HEK293 (cell line): ENCODE measurements around the gene PET100.

ENCODE experiments used
- CTCF ChIA-PET: fragments of 350-600 bp; formaldehyde crosslinking; extraction: SDS; loops from one replicate; lab custom pipeline; 2021; ENCODE audit warnings: antibody characterized with exemption; lab: Yijun Ruan, JAX
- POLR2A ChIA-PET: fragments of 300-600 bp; formaldehyde crosslinking; extraction: SDS; loops from one replicate; lab custom pipeline; 2020; ENCODE audit warnings: antibody characterized with exemption, inconsistent platforms; lab: Yijun Ruan, JAX
- H3K27ac ChIP-seq: fragments of 200-500 bp; sonication (Bioruptor generic); 2 replicates; pipeline ENCODE4 v1.5.1; 2014; ENCODE audit warnings: low read depth, low read length, control low read depth, inconsistent platforms; ENCODE audit errors: extremely low read depth
- H3K36me3 ChIP-seq, 2 experiments: fragments of 200-500 bp in 1 of 2; sonication (Bioruptor generic) in 1 of 2; 1 replicate in 1 of 2; 2 replicates in 1 of 2; pipeline ENCODE4 v1.5.1; 2014 to 2017; ENCODE audit warnings: inconsistent platforms in 2 of 2, low read length in 2 of 2; ENCODE audit not compliant: control insufficient read depth in 2 of 2, insufficient read depth in 1 of 2
- H3K4me1 ChIP-seq: fragments of 200-500 bp; sonication (Bioruptor generic); 2 replicates; pipeline ENCODE4 v1.5.1; 2014; ENCODE audit warnings: mild to moderate bottlenecking, low read length, inconsistent platforms; ENCODE audit not compliant: control insufficient read depth, insufficient read depth
- H3K4me3 ChIP-seq: 2 replicates; pipeline ENCODE4 v1.5.1; 2011; ENCODE audit warnings: low read depth, mild to moderate bottlenecking, control low read depth, low read length, moderate library complexity
- H3K9me3 ChIP-seq: fragments of 200-500 bp; sonication (Bioruptor generic); 2 replicates; pipeline ENCODE4 v1.5.1; 2014; ENCODE audit warnings: low read depth, low read length, inconsistent platforms; ENCODE audit not compliant: control insufficient read depth, insufficient read depth
- GLI2 ChIP-seq: fragments of 450-650 bp; formaldehyde crosslinking; IDR thresholded peaks from 2 replicates; pipeline ENCODE4; 2017; ENCODE audit warnings: missing biosample characterization, missing genetic modification characterization, low read depth, borderline replicate concordance
- GLIS1 ChIP-seq: fragments of 450-650 bp; formaldehyde crosslinking; IDR thresholded peaks from 2 replicates; pipeline ENCODE4 v1.5.1; 2016; ENCODE audit warnings: missing biosample characterization, missing genetic modification characterization
- GLIS2 ChIP-seq: fragments of 450-650 bp; formaldehyde crosslinking; IDR thresholded peaks from 2 replicates; pipeline ENCODE4 v1.5.1; 2016; ENCODE audit warnings: missing biosample characterization, missing genetic modification characterization
- HOXD13 ChIP-seq: sonication (generic); formaldehyde crosslinking; IDR thresholded peaks from 2 replicates; pipeline ENCODE4 v1.8.0; 2022; ENCODE audit warnings: missing genetic modification reagents, borderline replicate concordance
- KLF1 ChIP-seq: fragments of 450-650 bp; formaldehyde crosslinking; IDR thresholded peaks from 2 replicates; pipeline ENCODE4 v1.5.1; 2016; ENCODE audit warnings: missing biosample characterization, missing genetic modification characterization
- KLF8 ChIP-seq: fragments of 450-650 bp; formaldehyde crosslinking; IDR thresholded peaks from 2 replicates; pipeline ENCODE4 v1.5.1; 2016; ENCODE audit warnings: missing biosample characterization, missing genetic modification characterization
- SETDB1 ChIP-seq: IDR thresholded peaks from one replicate; pipeline ENCODE4 v1.6.1; 2017; ENCODE audit warnings: mild to moderate bottlenecking, low read length, moderate library complexity, mixed read lengths; ENCODE audit not compliant: insufficient read length
- SP2 ChIP-seq: fragments of 450-650 bp; formaldehyde crosslinking; IDR thresholded peaks from 2 replicates; pipeline ENCODE4 v1.5.1; 2016; ENCODE audit warnings: missing biosample characterization, missing genetic modification characterization
- WT1 ChIP-seq: fragments of 450-650 bp; formaldehyde crosslinking; IDR thresholded peaks from 2 replicates; pipeline ENCODE4 v1.5.1; 2016; ENCODE audit warnings: missing biosample characterization, missing genetic modification characterization
- ZBTB10 ChIP-seq: fragments of 450-650 bp; formaldehyde crosslinking; IDR thresholded peaks from 2 replicates; pipeline ENCODE4 v1.5.1; 2016; ENCODE audit warnings: missing biosample characterization, missing genetic modification characterization
- ZFHX2 ChIP-seq: fragments of 450-650 bp; formaldehyde crosslinking; conservative IDR thresholded peaks from 2 replicates; pipeline ENCODE4 v1.5.1; 2016; ENCODE audit warnings: missing biosample characterization, missing genetic modification characterization
- ZNF10 ChIP-seq: fragments of 450-650 bp; formaldehyde crosslinking; IDR thresholded peaks from 2 replicates; pipeline ENCODE4 v1.5.1; 2017; ENCODE audit warnings: missing biosample characterization, missing genetic modification characterization
- ZNF132 ChIP-seq: fragments of 450-650 bp; formaldehyde crosslinking; IDR thresholded peaks from 2 replicates; pipeline ENCODE4 v1.5.1; 2017; ENCODE audit warnings: missing biosample characterization, missing genetic modification characterization, borderline replicate concordance
- ZNF335 ChIP-seq: fragments of 450-650 bp; formaldehyde crosslinking; conservative IDR thresholded peaks from 2 replicates; pipeline ENCODE4 v1.5.1; 2016; ENCODE audit warnings: missing biosample characterization, missing genetic modification characterization
- ZNF341 ChIP-seq: fragments of 450-650 bp; formaldehyde crosslinking; IDR thresholded peaks from 2 replicates; pipeline ENCODE4; 2016; ENCODE audit warnings: low read depth, missing biosample characterization, missing genetic modification characterization
- ZNF416 ChIP-seq: fragments of 450-650 bp; formaldehyde crosslinking; IDR thresholded peaks from 2 replicates; pipeline ENCODE4 v1.5.1; 2016; ENCODE audit warnings: missing biosample characterization, missing genetic modification characterization
- ZNF585B ChIP-seq: fragments of 450-650 bp; formaldehyde crosslinking; IDR thresholded peaks from 2 replicates; pipeline ENCODE4 v1.5.1; 2016; ENCODE audit warnings: missing biosample characterization, missing genetic modification characterization
- TF ChIP-seq, protein P1 (sequence below): fragments of 450-650 bp; formaldehyde crosslinking; IDR thresholded peaks from 2 replicates; pipeline ENCODE4 v1.5.1; 2016; ENCODE audit warnings: missing biosample characterization, missing genetic modification characterization, low read depth

The PET100 gene

GRCh38 chr19:7618771-7619510 lies 10.7 kb upstream of the PET100 start (continued):
- TF ChIP-seq ZBTB10 (tag by site-specific recombination) (no peak), GLIS1 (tag by site-specific recombination) (no peak), KLF1 (peak; percentile 82), SETDB1 (no peak)

DNA sequence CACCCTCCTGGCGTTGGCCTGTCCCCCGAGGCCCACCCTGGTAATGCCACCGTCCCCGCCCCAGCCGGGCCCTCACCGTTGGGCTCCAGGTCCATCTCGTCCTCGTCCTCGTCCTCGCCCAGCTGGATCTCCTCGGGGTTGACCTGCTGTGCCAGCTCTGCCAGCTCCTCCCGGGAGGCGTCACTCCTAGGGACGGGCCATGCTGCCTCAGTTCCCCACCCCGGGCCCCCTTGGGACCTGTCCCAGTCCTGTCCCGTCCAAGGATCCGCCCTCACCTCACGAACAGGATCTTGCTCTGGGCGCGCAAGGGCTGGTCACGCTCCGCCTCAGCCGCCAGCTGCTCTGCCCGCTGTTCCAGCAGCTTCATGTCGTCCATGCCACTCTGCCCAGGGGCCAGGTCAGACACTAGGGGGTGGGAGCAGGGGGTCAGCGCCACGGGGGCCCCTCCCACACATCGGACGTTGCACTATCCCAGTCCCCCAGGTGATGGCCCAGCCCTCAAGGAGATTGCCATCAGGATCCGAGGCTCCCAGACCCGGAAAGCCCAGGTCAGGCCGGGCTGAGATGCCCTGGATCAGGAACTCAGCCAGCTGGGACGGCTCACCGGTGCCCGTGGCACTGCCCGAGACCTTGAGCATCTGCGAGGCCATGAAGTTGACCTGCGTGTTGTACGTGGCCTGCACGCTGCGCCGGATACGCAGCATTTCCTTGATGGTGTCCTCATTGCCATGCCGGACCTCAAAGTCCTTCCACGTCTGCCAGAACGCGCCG lies 9.7 kb upstream of the PET100 start:
- no peaks in the 10 kb centered on the region; the same call in 1 of the 2 replicates for H3K4me1 ChIP-seq
- ChIA-PET POLR2A (interaction anchor here (0.6 to 2.0 kb wide), 4 partner anchors 10 to 23 kb away, joined by 3 to 14 read pairs (median 4); partner anchors contain the start of genes PET100 and XAB2), CTCF (interaction anchor here (0.6 to 1.8 kb wide), 3 partner anchors 52 to 1931 kb away, joined by 3 to 6 read pairs (median 3); no protein-coding TSS in a partner anchor)
- H3K9me3 ChIP-seq = no peaks in the 10 kb centered on the region
- TF ChIP-seq GLIS2 (tag by site-specific recombination) (0 out of 2 replicates have a peak, but pooled peaks have one; percentile 23), KLF8 (tag by site-specific recombination) (peak; percentile 15; the same call in 1 of the 2 replicates), ZNF132 (tag by site-specific recombination) (no peak), ZNF341 (tag by site-specific recombination) (peak; percentile 83)
- H3K36me3 ChIP-seq = peaks cover 0 to 82% of the 10 kb centered on the region in 2 experiments; a peak in 2 of 3 replicates
- H3K4me3 ChIP-seq = no peak overlapping the region
- H3K27ac ChIP-seq = no peak overlapping the region

- Histone ChIP-seq H3K4me3 (no peak overlapping the region), H3K9me3 (no peaks in the 10 kb centered on the region), H3K27ac (no peak overlapping the region), H3K4me1 (no peaks in the 10 kb centered on the region; the same call in 1 of the 2 replicates), H3K36me3 (peaks cover 0 to 86% of the 10 kb centered on the region in 2 experiments; a peak in 2 of 3 replicates)
- no peak for TF ChIP-seq ZNF335 (tag by site-specific recombination)
- CTCF ChIA-PET = interaction anchor here (1.1 to 1.8 kb wide), 2 partner anchors 52 to 518 kb away, joined by 3 to 6 read pairs; no protein-coding TSS in a partner anchor
- POLR2A ChIA-PET = interaction anchor here (0.6 to 2.0 kb wide), 2 partner anchors 9 to 15 kb away, joined by 3 to 14 read pairs; partner anchors contain the start of genes PET100 and XAB2
Measured at GRCh38 chr19:7620442-7621412, 8.9 kb upstream of the PET100 start.

- Histone ChIP-seq H3K27ac (no peak overlapping the region), H3K4me1 (no peaks in the 10 kb centered on the region; the same call in 1 of the 2 replicates), H3K4me3 (no peak overlapping the region), H3K9me3 (no peaks in the 10 kb centered on the region), H3K36me3 (peaks cover 0 to 89% of the 10 kb centered on the region in 2 experiments; a peak in 2 of 3 replicates)
- POLR2A ChIA-PET = interaction anchor here (0.9 to 1.8 kb wide), 2 partner anchors 14 to 17 kb away, joined by 4 to 6 read pairs; partner anchors contain the start of gene STXBP2
- CTCF ChIA-PET = interaction anchor here (0.6 to 1.7 kb wide), 2 partner anchors 22 to 54 kb away, joined by 3 to 7 read pairs; no protein-coding TSS in a partner anchor
- TF ChIP-seq GLI2 (tag by site-specific recombination) (no peak), SP2 (peak; percentile 54), HOXD13 (CRISPR knock-in tag) (no peak), ZNF416 (tag by site-specific recombination) (no peak), ZFHX2 (tag by site-specific recombination) (no peak), ZNF10 (tag by site-specific recombination) (no peak), ZNF585B (tag by site-specific recombination) (no peak), WT1 (tag by site-specific recombination) (no peak)
- TF ChIP-seq, protein P1, sequence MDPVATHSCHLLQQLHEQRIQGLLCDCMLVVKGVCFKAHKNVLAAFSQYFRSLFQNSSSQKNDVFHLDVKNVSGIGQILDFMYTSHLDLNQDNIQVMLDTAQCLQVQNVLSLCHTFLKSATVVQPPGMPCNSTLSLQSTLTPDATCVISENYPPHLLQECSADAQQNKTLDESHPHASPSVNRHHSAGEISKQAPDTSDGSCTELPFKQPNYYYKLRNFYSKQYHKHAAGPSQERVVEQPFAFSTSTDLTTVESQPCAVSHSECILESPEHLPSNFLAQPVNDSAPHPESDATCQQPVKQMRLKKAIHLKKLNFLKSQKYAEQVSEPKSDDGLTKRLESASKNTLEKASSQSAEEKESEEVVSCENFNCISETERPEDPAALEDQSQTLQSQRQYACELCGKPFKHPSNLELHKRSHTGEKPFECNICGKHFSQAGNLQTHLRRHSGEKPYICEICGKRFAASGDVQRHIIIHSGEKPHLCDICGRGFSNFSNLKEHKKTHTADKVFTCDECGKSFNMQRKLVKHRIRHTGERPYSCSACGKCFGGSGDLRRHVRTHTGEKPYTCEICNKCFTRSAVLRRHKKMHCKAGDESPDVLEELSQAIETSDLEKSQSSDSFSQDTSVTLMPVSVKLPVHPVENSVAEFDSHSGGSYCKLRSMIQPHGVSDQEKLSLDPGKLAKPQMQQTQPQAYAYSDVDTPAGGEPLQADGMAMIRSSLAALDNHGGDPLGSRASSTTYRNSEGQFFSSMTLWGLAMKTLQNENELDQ (tag by site-specific recombination) = no peak
Measured at GRCh38 chr19:7622933-7623685, 6.5 kb upstream of the PET100 start.
